Esophagus muscularis mucosa (tissue), 4 donors: ENCODE results near the gene PHACTR3.

Source experiments
- CTCF ChIP-seq, 3 experiments: fragments of 200-600 bp in 2 of 3; fragments of 450-650 bp in 1 of 3; sonication (generic) in 2 of 3; IDR thresholded peaks; one replicate each; pipeline ENCODE4 v1.5.1; 2017 to 2019; ENCODE audit warnings: antibody characterized with exemption in 3 of 3, mild to moderate bottlenecking in 2 of 3, moderate library complexity in 1 of 3
- EP300 ChIP-seq: sonication (generic); formaldehyde crosslinking; IDR thresholded peaks from one replicate; pipeline ENCODE4 v1.6.1; 2017; ENCODE audit warnings: antibody characterized with exemption
- POLR2A ChIP-seq: fragments of 450-650 bp; IDR thresholded peaks from one replicate; pipeline ENCODE4 v1.6.1; 2017; ENCODE audit warnings: antibody characterized with exemption, moderate library complexity, mild to moderate bottlenecking, low read depth

- TF ChIP-seq CTCF (IDR thresholded peaks at IDR 0.05) (no peak), POLR2A (no peak), EP300 (no peak)
Measured at GRCh38 chr20:59676851-59677182, 72.5 kb downstream of the PHACTR3 start.
